Measurements from ENCODE around the gene PIK3C2A.

DNA sequence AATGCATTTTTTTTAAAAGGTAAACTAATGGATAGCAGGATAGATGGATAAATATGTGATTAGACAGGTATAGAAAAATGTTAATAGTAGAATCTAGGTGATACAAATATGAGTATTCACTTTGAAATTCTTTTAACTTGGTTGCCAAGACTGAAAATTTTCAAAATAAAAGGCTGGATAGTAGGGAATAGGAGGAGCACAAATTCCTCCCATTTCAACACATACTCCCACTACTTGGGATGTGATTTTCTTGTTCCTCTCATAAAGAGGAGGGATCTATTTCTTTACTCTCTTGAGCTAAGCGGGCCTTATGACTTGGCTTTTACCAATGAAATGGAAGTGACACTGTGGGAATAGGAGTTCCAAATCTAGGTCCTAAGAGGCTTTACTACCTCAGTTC is 35.9 kb downstream of the PIK3C2A start:
- no peak for TF ChIP-seq POLR2A (IDR thresholded peaks at IDR 0.05)
- TF ChIP-seq, protein P1, sequence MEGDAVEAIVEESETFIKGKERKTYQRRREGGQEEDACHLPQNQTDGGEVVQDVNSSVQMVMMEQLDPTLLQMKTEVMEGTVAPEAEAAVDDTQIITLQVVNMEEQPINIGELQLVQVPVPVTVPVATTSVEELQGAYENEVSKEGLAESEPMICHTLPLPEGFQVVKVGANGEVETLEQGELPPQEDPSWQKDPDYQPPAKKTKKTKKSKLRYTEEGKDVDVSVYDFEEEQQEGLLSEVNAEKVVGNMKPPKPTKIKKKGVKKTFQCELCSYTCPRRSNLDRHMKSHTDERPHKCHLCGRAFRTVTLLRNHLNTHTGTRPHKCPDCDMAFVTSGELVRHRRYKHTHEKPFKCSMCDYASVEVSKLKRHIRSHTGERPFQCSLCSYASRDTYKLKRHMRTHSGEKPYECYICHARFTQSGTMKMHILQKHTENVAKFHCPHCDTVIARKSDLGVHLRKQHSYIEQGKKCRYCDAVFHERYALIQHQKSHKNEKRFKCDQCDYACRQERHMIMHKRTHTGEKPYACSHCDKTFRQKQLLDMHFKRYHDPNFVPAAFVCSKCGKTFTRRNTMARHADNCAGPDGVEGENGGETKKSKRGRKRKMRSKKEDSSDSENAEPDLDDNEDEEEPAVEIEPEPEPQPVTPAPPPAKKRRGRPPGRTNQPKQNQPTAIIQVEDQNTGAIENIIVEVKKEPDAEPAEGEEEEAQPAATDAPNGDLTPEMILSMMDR (IDR thresholded peaks at IDR 0.05) = no peak
- no peak for TF ChIP-seq EP300 (IDR thresholded peaks at IDR 0.05)
